Vagina (tissue), 2 donors: Measurements from ENCODE around the gene HOXA9.

ENCODE experiments used
- CTCF ChIP-seq, 3 experiments: fragments of 450-650 bp in 2 of 3; fragments of 200-600 bp in 1 of 3; sonication (generic) in 1 of 3; IDR thresholded peaks; one replicate each; pipeline ENCODE4 v1.5.1; 2017 to 2019; ENCODE audit warnings: antibody characterized with exemption in 3 of 3, mild to moderate bottlenecking in 2 of 3, moderate library complexity in 2 of 3
- POLR2A ChIP-seq, 2 donors: fragments of 450-650 bp; IDR thresholded peaks; one replicate each; pipeline ENCODE4 v1.6.1; 2017; ENCODE audit warnings: antibody characterized with exemption in 2 of 2, mild to moderate bottlenecking in 2 of 2, moderate library complexity in 2 of 2

- no peak for TF ChIP-seq POLR2A (IDR thresholded peaks at IDR 0.05)
- TF ChIP-seq CTCF (IDR thresholded peaks at IDR 0.05) = no peak
Observed at GRCh38 chr7:27211764-27212204, 46.4 kb upstream of the HOXA9 start.
